ENCODE measurements around the gene SLC16A5. TPM values are rescaled to one million over a fixed set of nuclear protein-coding genes. Genes with fewer than 3 reads are reported as not detected.

Gene SLC16A5
- total RNA-seq, 4 donors from 2014 or later: 4.0 to 6.9 (median 5.2) TPM

GRCh38 chr17:75096082-75096625 lies 8.4 kb downstream of the SLC16A5 start:
- H3K9me3 ChIP-seq: no peaks in the 10 kb centered on the region
- no peak for TF ChIP-seq POLR2A (IDR thresholded peaks at IDR 0.05)
- no peak for TF ChIP-seq EP300 (IDR thresholded peaks at IDR 0.05)
- WGBS, 2 donors (ENCODE audit: low coverage in 1 of 2): 50 to 52% methylated on average over 7 to 11 of the region's 14 CpGs
- peaks cover 0 to 24% (median 6%) of the 10 kb centered on the region in 3 donors for H3K4me1 ChIP-seq
- H3K27me3 ChIP-seq: no peaks in the 10 kb centered on the region
- peaks cover 0 to 21% of the 10 kb centered on the region in 2 donors for H3K36me3 ChIP-seq
- H3K27ac ChIP-seq: peak overlapping the region in 1 of 4 donors; percentile 12
- H3K4me3 ChIP-seq: no peak overlapping the region
- ATAC-seq: peak; percentile 78

GRCh38 chr17:75097865-75098264 lies 10.1 kb downstream of the SLC16A5 start:
- no peaks in the 10 kb centered on the region for H3K27me3 ChIP-seq
- ATAC-seq: no peak
- H3K9me3 ChIP-seq: no peaks in the 10 kb centered on the region
- TF ChIP-seq POLR2AphosphoS5 (IDR thresholded peaks at IDR 0.05) (no peak), POLR2A (IDR thresholded peaks at IDR 0.05) (no peak), CTCF (IDR thresholded peaks at IDR 0.05) (no peak), EP300 (IDR thresholded peaks at IDR 0.05) (no peak)
- WGBS, 2 donors (ENCODE audit: low coverage in 1 of 2): no CpG with 5 or more reads among the region's 7 CpGs
- no peak overlapping the region for H3K27ac ChIP-seq
- no peak overlapping the region for H3K4me3 ChIP-seq
- peaks cover 0 to 21% of the 10 kb centered on the region in 2 donors for H3K36me3 ChIP-seq
- peaks cover 0 to 15% (median 0%) of the 10 kb centered on the region in 3 donors for H3K4me1 ChIP-seq

GRCh38 chr17:75098861-75099260 lies 11.1 kb downstream of the SLC16A5 start:
- Histone ChIP-seq H3K27me3 (no peaks in the 10 kb centered on the region), H3K4me1 (peaks cover 0 to 8% (median 0%) of the 10 kb centered on the region in 3 donors), H3K9me3 (no peaks in the 10 kb centered on the region), H3K36me3 (peaks cover 0 to 21% of the 10 kb centered on the region in 2 donors), H3K27ac (no peak overlapping the region), H3K4me3 (no peak overlapping the region)
- TF ChIP-seq POLR2AphosphoS5 (IDR thresholded peaks at IDR 0.05) (no peak), CTCF (IDR thresholded peaks at IDR 0.05) (no peak), EP300 (IDR thresholded peaks at IDR 0.05) (no peak), POLR2A (IDR thresholded peaks at IDR 0.05) (no peak)
- 84 to 88% methylated on average over 7 of the region's 7 CpGs for WGBS, 2 donors (ENCODE audit: low coverage in 1 of 2)
- ATAC-seq: no peak

GRCh38 chr17:75099881-75100595 lies 12.3 kb downstream of the SLC16A5 start:
- Histone ChIP-seq H3K4me3 (no peak overlapping the region), H3K4me1 (peaks cover 0 to 8% (median 0%) of the 10 kb centered on the region in 3 donors), H3K27me3 (no peaks in the 10 kb centered on the region), H3K9me3 (no peaks in the 10 kb centered on the region), H3K27ac (no peak overlapping the region), H3K36me3 (peaks cover 0 to 21% of the 10 kb centered on the region in 2 donors)
- ATAC-seq: no peak
- 93 to 97% methylated on average over 3 to 12 of the region's 31 CpGs for WGBS, 2 donors (ENCODE audit: low coverage in 1 of 2)
- no peak for TF ChIP-seq POLR2AphosphoS5 (IDR thresholded peaks at IDR 0.05)
- TF ChIP-seq EP300 (IDR thresholded peaks at IDR 0.05): no peak
- no peak for TF ChIP-seq CTCF (IDR thresholded peaks at IDR 0.05)
- no peak for TF ChIP-seq POLR2A (IDR thresholded peaks at IDR 0.05)

- no peak overlapping the region for H3K27ac ChIP-seq
- ATAC-seq: no peak
- H3K27me3 ChIP-seq: no peaks in the 10 kb centered on the region
- WGBS, 2 donors (ENCODE audit: low coverage in 1 of 2): 31 to 35% methylated on average over 3 to 11 of the region's 12 CpGs
- no peaks in the 10 kb centered on the region for H3K4me1 ChIP-seq
- H3K9me3 ChIP-seq: no peaks in the 10 kb centered on the region
- H3K4me3 ChIP-seq: no peak overlapping the region
- TF ChIP-seq CTCF (IDR thresholded peaks at IDR 0.05) (no peak), POLR2A (IDR thresholded peaks at IDR 0.05) (no peak), POLR2AphosphoS5 (IDR thresholded peaks at IDR 0.05) (no peak), EP300 (IDR thresholded peaks at IDR 0.05) (no peak)
- H3K36me3 ChIP-seq: peaks cover 0 to 21% of the 10 kb centered on the region in 2 donors
Observed at GRCh38 chr17:75102385-75102821, 14.6 kb downstream of the SLC16A5 start.

All from gastroesophageal sphincter (tissue), 4 donors.